GM21381 (cell line): ENCODE measurements around the gene GPR143.
"Not testable (repeated sequence)": the region's sequence is repeated elsewhere in the genome, so short reads cannot be mapped to it uniquely, and the experiment has no call there.

Experiments used
- ATAC-seq: cut with Tn5 transposase; IDR thresholded peaks from one replicate; pipeline ENCODE4 v1.9.1; 2021; ENCODE audit warnings: mild to moderate bottlenecking, moderate library complexity; ENCODE audit not compliant: unreplicated experiment

Gene GPR143

GRCh38 chrX:9770319-9770718, 4.7 kb upstream of the GPR143 start:
- no peak for ATAC-seq

- ATAC-seq, result not testable (repeated sequence)
Measured at GRCh38 chrX:9768321-9768839, 2.7 kb upstream of the GPR143 start.

GRCh38 chrX:9767375-9767774, 1.7 kb upstream of the GPR143 start:
- no peak for ATAC-seq

DNA sequence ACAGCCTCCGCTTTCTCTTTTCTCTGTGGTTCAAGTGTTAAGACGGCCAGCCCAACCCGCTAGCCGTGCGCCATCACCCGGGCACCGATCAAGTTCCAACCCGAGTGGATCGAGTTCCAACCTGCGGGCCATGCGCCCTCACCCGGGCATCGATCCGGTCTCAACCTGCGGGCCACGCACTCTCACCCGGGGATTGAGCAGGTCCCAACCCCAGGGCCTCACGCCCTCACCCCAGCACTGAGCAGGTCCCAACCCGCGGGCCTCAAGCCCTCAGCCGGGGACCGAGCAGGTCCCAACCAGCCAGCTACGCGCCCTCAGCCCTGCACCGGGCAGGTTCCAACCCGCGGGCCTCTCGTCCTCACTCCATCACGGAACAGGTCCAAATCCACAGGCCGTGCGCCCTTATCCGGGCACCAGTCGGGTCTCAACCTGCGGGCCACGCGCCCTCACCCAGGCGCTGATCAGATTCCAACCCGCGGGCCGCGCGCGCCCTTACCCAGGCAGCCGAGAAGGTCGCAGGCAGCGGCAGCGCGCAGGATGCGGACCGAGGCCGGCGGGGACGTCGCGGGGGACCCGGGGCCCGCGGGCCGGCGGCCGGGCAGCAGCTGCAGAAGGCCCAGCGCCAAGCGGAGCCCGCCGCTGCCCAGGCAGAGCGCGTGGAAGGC, 443 bp downstream of the GPR143 start:
- ATAC-seq, result no peak

DNA sequence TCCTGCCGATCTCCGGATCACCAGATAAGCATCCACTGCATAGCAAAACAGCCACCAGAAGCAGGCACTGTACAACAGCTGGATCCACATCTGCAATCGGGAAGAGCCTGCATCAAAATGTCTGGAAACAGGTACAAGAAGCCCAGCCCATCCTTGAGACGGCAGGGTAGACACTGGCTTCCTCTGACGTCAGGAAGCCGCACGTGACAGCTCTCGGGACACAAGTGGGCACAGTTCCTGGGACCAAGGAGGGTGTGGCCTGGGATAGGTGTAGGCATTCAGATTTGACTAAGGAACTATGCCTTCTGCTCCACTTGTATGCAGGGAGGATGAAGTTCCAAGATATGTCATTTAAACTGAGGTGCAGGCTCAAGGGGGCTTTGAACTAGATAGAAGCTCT, 6.3 kb downstream of the GPR143 start:
- no peak for ATAC-seq

DNA sequence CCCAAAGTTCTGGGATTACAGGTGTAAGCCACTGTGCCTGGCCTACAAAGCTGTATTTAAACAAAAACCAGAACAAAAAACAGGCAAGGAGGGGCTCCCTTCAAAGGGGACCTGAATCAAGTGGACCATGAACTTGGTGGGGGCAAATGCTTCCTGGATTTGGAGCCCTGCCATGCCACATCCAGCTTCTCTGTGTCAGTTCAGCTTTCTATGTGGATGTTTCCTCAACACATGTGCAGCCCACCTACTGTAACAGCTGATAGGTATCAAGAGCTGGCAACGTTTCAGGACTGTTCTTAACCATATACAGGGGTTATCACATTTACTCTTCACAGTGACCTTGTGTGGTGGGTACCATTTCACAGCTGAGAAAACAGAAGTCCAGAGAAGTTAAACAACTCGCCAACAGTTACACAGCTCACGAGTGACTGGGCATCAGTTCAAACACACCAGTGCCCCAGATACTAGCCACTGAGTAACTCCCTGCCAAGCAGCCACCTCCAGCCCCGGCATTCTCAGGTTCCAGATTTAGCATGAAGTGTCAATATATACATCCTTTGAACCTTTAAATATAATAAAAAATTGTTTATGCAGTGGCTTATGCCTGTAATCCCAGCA, 7.5 kb downstream of the GPR143 start:
- no peak for ATAC-seq

- ATAC-seq, result no peak
Measured at GRCh38 chrX:9757366-9757765, 8.3 kb downstream of the GPR143 start.

DNA sequence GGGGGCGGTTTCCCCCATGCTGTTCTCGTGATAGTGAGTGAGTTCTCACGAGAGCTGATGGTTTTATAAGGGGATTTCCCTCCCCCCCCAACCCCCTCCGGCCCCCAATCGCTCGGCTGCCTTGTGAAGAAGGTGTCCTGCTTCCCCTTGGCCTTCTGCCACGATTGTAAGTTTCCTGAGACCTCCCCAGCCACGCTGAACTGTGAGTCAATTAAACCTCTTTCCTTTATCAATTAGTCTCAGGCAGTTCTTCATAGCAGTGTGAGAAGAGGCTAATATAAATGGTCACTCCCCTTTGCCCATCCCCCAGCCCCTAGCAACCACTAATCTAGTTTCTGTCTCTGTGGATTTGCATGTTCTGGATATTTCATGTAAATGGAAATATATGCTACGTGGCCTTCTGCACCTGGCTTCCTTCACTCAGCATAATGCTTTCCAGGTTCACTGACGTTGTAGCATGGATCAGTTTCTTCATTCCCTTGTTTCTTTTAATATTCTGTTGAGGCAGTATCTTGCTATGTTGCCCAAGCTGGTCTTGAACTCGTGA, 16.4 kb downstream of the GPR143 start:
- no peak for ATAC-seq

DNA sequence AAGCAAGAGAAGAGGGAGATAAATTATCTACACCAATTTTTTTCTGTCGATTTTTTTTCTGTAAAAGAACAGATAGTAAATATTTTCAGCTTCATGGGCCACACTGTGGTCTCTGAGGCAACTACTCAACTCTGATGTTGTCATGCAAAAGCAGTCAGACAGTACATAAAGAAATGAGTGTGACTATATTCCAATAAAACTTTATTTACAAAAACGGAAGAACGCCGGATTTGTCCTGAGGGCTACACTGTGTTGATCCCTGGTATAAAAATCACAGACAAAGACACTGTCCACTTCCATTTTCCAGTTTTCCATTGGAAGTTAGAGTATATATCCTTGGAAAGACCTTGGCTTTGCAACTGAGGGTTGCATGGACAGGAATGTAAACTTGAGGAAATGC, 18.0 kb downstream of the GPR143 start:
- ATAC-seq, result no peak

- ATAC-seq, result no peak
Measured at GRCh38 chrX:9746148-9746888, 19.3 kb downstream of the GPR143 start.

- no peak for ATAC-seq
Measured at GRCh38 chrX:9745417-9746115, 20.1 kb downstream of the GPR143 start.

- ATAC-seq, result no peak
Measured at GRCh38 chrX:9739130-9739529, 26.5 kb downstream of the GPR143 start.

DNA sequence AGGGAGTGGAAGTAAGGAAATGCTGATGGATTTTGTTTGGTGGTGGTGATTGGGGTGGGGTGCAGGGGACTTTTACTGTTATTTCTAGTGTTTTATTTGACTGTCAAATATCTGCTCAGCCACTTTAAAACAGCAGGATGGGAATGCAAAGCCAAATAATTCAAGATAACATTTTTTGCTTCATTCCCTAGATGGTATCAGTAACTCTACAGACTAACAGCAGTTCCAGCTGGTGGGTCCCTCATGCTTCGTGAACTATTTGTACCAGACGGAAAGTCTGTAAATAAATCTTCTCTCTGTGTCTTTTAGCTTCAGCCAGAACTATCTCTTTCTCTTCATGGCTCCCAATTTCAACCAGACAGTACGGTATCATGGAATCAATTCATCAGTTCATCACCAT, 27.5 kb downstream of the GPR143 start:
- no peak for ATAC-seq

- ATAC-seq, result no peak
Measured at GRCh38 chrX:9737363-9737762, 28.3 kb downstream of the GPR143 start.

DNA sequence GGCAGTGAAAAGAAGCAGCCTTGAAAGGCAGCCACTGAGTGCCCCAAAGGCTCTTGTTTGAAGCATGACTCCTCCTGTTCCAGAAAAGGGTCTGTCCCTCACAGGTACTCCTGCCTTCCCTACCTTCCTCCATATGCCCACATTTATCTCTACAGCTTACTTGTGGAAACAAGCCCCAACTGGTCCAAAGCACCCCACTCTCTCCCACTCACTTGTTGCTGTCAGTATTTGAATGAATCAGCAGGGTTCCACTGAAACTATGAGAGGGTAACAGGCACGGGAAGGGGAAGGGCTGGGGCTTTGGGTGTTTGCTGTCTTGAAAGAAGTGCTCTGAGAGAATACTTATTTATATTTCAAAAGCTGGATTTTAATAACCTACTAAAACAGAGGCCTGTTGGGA, 34.9 kb downstream of the GPR143 start:
- no peak for ATAC-seq

GRCh38 chrX:9730078-9730477, 35.6 kb downstream of the GPR143 start:
- no peak for ATAC-seq

DNA sequence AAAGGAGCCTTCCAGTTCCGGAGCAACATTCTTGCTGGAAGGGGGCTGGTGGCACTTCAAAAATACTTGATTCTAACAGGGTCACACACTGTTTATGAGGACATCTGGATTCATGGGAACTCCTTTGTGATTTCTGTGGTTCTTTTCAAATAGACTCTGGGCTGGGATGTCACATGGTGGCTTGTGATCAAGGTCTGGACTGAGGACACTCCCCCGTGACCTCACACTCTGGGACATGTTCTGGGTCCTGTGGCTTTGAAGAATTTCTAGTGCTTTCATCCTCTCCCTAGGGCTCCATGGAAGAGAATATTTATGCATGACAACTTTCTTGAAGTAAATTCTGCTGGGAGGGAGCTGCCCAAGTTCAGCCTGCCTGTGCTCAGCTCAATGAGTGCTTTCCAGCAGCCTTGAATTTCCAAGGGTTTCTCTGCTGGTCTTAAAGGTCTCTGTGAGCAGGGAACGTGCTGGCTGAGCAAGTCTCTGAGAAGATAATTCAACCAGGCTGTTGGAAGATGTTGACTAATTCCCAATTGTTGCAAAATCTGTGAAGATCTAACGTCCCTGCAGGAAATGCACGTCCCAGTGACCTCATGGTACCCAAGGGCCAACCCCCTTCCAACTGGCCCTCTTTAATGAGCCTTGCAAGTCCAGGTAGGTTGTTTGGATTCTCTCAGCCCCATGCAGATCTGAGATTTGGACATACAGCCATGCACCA, 36.3 kb downstream of the GPR143 start:
- no peak for ATAC-seq

DNA sequence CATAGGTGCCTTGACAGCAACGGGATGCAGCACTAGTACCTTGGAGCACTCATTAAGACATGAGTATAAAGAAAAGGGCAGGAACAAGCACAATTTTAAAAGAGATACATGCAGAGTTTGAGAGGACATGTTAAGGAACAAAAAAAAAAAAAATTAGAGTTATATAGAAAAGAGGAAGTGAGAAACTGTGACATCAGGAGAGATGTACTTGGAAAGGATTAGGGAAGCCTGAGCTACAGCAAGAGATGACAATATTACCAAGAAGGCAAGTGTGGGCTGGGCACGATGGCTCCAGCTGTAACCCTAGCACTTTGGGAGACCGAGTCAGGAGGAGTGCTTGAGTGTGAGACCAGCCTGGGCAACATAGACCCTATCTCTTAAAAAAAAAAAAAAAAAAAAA, 37.4 kb downstream of the GPR143 start:
- ATAC-seq, result no peak

DNA sequence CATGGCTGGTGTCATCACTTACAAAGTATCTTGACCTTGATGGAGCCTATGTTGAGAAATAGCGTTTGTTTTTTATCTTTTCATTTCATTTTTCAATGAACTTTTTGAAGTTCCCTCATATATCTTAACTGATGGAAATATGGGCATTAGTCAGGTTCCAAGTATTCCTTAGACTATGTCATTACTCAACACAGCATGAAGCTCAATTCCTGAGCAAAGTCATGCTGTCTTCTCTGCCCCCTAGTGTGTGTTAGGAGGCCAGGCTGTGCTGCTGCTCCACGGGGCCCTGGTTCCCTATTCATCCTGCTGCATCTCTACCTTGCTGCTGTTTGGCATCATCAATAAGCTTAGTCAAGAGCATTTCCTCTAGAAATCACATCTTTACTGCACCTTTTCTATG, 40.9 kb downstream of the GPR143 start:
- no peak for ATAC-seq

DNA sequence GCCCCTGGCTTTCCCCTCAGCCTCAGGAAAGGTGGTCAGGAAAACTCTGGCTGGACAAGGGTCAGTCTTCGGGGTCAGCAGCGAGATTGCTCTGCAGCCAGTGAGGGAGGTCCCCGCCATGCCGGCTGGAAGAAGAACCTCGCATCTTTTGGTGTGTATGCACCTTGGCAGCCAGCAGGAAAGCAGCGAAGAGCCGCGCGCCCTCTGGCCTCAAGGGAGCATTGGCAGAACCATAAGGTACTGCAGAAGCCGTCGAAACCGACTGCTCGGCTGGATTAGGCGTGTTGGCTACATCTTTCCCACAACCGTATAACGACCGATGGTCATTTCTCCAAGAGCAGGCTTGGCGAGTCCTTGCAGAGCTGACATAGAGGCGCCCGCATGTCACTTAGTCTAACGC, 48.3 kb downstream of the GPR143 start:
- no peak for ATAC-seq

GRCh38 chrX:9710332-9710731, 55.3 kb downstream of the GPR143 start:
- no peak for ATAC-seq
